Measurements from ENCODE around the gene SPRR2D.
"Not testable (repeated sequence)": the region's sequence is repeated elsewhere in the genome, so short reads cannot be mapped to it uniquely, and the experiment has no call there.

The SPRR2D gene

GRCh38 chr1:153040950-153041631 lies at the start of gene SPRR2D:
Gene SPRR2D, minus strand, starts transcription at chr1:153041120. Its CDS starts 774 bp downstream, at chr1:153040346.
- intact Hi-C loops (cut with DNase I) = no loop called here
- DNase-seq = no peak

GRCh38 chr1:153087652-153088051 lies 46.7 kb upstream of the SPRR2D start:
- DNase-seq = no peak
- intact Hi-C loops (cut with DNase I) = no loop called here

GRCh38 chr1:153081736-153082135 lies 40.8 kb upstream of the SPRR2D start:
- no peak for DNase-seq
- intact Hi-C loops (cut with DNase I) = no loop called here

GRCh38 chr1:153072806-153073726 lies 32.1 kb upstream of the SPRR2D start:
- intact Hi-C loops (cut with DNase I) = no loop called here
- DNase-seq = no peak

GRCh38 chr1:153071511-153071910 lies 30.6 kb upstream of the SPRR2D start, which contains the start of gene SPRR2B:
Gene SPRR2B, minus strand, starts transcription at chr1:153071611. Its CDS starts 772 bp downstream, at chr1:153070839.
- intact Hi-C loops (cut with DNase I) = no loop called here
- no peak for DNase-seq

- intact Hi-C loops (cut with DNase I) = no loop called here
- DNase-seq = no peak
Measured at GRCh38 chr1:153070243-153070642, 29.3 kb upstream of the SPRR2D start.

- no peak for DNase-seq
- intact Hi-C loops (cut with DNase I) = no loop called here
Measured at GRCh38 chr1:153058826-153059784, 18.2 kb upstream of the SPRR2D start.

GRCh38 chr1:153058154-153058553 lies 17.2 kb upstream of the SPRR2D start:
- DNase-seq = no peak
- intact Hi-C loops (cut with DNase I) = no loop called here

GRCh38 chr1:153057375-153057774 lies 16.5 kb upstream of the SPRR2D start, which contains the start of gene SPRR2A:
Gene SPRR2A, minus strand, starts transcription at chr1:153057512. Its CDS starts 777 bp downstream, at chr1:153056735.
- intact Hi-C loops (cut with DNase I) = no loop called here
- no peak for DNase-seq

- DNase-seq; intact Hi-C loops (cut with DNase I): not testable (repeated sequence)
Measured at GRCh38 chr1:153056111-153056510, 15.2 kb upstream of the SPRR2D start.

- no peak for DNase-seq
- intact Hi-C loops (cut with DNase I) = no loop called here
Measured at GRCh38 chr1:153049211-153049610, 8.3 kb upstream of the SPRR2D start.

GRCh38 chr1:153035211-153035610 lies 5.7 kb downstream of the SPRR2D start:
- intact Hi-C loops (cut with DNase I) = no loop called here
- no peak for DNase-seq

GRCh38 chr1:153032677-153033308 lies 8.1 kb downstream of the SPRR2D start:
- intact Hi-C loops (cut with DNase I) = no loop called here
- DNase-seq = peak in 33 of 42 donors; percentile 6 to 81 (median 32)

- intact Hi-C loops (cut with DNase I) = no loop called here
- no peak for DNase-seq
Measured at GRCh38 chr1:153032073-153032472, 8.8 kb downstream of the SPRR2D start.

GRCh38 chr1:153030895-153031294 lies 10.0 kb downstream of the SPRR2D start, which contains the start of gene SPRR1B:
Gene SPRR1B, plus strand, starts transcription at chr1:153031203. Its CDS starts 1,143 bp downstream, at chr1:153032346.
- intact Hi-C loops (cut with DNase I) = no loop called here

GRCh38 chr1:153028766-153029165 lies 12.2 kb downstream of the SPRR2D start:
- no peak for DNase-seq
- intact Hi-C loops (cut with DNase I) = no loop called here

More at GRCh38 chr1:153030895-153031294, 10.0 kb downstream of the SPRR2D start, which contains the start of gene SPRR1B:
- no peak for DNase-seq

- DNase-seq = no peak
- intact Hi-C loops (cut with DNase I) = no loop called here
Measured at GRCh38 chr1:153025797-153026196, 15.1 kb downstream of the SPRR2D start.

- no peak for DNase-seq
- intact Hi-C loops (cut with DNase I) = no loop called here
Measured at GRCh38 chr1:153024413-153024812, 16.5 kb downstream of the SPRR2D start.
